Fibroblast of the conjunctiva (primary cell): ENCODE results near the gene OR4Q3.
"Not testable (repeated sequence)": the region's sequence is repeated elsewhere in the genome, so short reads cannot be mapped to it uniquely, and the experiment has no call there.

Experiments used
- DNase-seq: peaks from one replicate; pipeline ENCODE4 v3.0.0-alpha.2; 2010; ENCODE audit warnings: low read depth

The OR4Q3 gene

GRCh38 chr14:19743256-19743655 is at the start of gene OR4Q3:
Gene OR4Q3 (plus strand): TSS chr14:19743571.
- DNase-seq, result no peak

GRCh38 chr14:19729359-19729758 is 14.0 kb upstream of the OR4Q3 start:
- DNase-seq, result no peak

GRCh38 chr14:19729763-19730162 is 13.6 kb upstream of the OR4Q3 start:
- no peak for DNase-seq

- DNase-seq, result not testable (repeated sequence)
Observed at GRCh38 chr14:19733893-19734292, 9.5 kb upstream of the OR4Q3 start.

- not testable (repeated sequence) for DNase-seq
Observed at GRCh38 chr14:19752316-19752715, 8.9 kb downstream of the OR4Q3 start.

GRCh38 chr14:19754172-19754571 is 10.8 kb downstream of the OR4Q3 start:
- no peak for DNase-seq

GRCh38 chr14:19771491-19771890 is 28.1 kb downstream of the OR4Q3 start:
- DNase-seq, result not testable (repeated sequence)

GRCh38 chr14:19771895-19772430 is 28.6 kb downstream of the OR4Q3 start:
- no peak for DNase-seq

- not testable (repeated sequence) for DNase-seq
Observed at GRCh38 chr14:19772454-19772853, 29.1 kb downstream of the OR4Q3 start.

GRCh38 chr14:19773204-19773603 is 29.8 kb downstream of the OR4Q3 start, which contains the start of gene OR4M1:
Gene OR4M1 (plus strand): TSS chr14:19773504. CDS start chr14:19780323, 6,819 bp downstream.
- DNase-seq, result not testable (repeated sequence)

- no peak for DNase-seq
Observed at GRCh38 chr14:19775587-19775986, 32.2 kb downstream of the OR4Q3 start.

GRCh38 chr14:19785848-19786247 is 42.5 kb downstream of the OR4Q3 start:
- DNase-seq, result not testable (repeated sequence)

GRCh38 chr14:19787318-19787717 is 43.9 kb downstream of the OR4Q3 start:
- not testable (repeated sequence) for DNase-seq

- not testable (repeated sequence) for DNase-seq
Observed at GRCh38 chr14:19788150-19788549, 44.8 kb downstream of the OR4Q3 start.

- not testable (repeated sequence) for DNase-seq
Observed at GRCh38 chr14:19796520-19797108, 53.2 kb downstream of the OR4Q3 start.
